NCI-H128 (cell line): Measurements from ENCODE around the gene FRAT1.

Source experiments
- DNase-seq: peaks from one replicate; lab custom pipeline; 2025; ENCODE audit not compliant: unreplicated experiment; lab: John Stamatoyannopoulos, UW

The FRAT1 gene

GRCh38 chr10:97365761-97366351 lies 46.8 kb downstream of the FRAT1 start:
- DNase-seq, result no peak

- no peak for DNase-seq
Observed at GRCh38 chr10:97366572-97366971, 47.5 kb downstream of the FRAT1 start.

GRCh38 chr10:97367126-97367649 lies 48.1 kb downstream of the FRAT1 start:
- DNase-seq, result no peak
